Astrocyte of the cerebellum (primary cell): Measurements from ENCODE around the gene SULF2.

ENCODE experiments used
- DNase-seq: peaks from one replicate; pipeline ENCODE4 v3.0.0-alpha.2; 2011; ENCODE audit warnings: low read depth
- H3K4me3 ChIP-seq: 2 replicates; pipeline ENCODE4 v1.5.1; 2011; ENCODE audit warnings: mild to moderate bottlenecking, low read depth, low read length, moderate library complexity
- in situ Hi-C: cut with HindIII; loops from 2 replicates; pipeline ENCODE4 v1.10.0; 2017; ENCODE audit warnings: low sequenced_read_pairs
- TF ChIP-seq, protein P1 (sequence below): IDR thresholded peaks from 2 replicates; pipeline ENCODE4 v1.5.1; 2012; ENCODE audit warnings: low read length, low read depth, moderate library complexity, mild to moderate bottlenecking; ENCODE audit errors: missing control alignments

Gene SULF2

DNA sequence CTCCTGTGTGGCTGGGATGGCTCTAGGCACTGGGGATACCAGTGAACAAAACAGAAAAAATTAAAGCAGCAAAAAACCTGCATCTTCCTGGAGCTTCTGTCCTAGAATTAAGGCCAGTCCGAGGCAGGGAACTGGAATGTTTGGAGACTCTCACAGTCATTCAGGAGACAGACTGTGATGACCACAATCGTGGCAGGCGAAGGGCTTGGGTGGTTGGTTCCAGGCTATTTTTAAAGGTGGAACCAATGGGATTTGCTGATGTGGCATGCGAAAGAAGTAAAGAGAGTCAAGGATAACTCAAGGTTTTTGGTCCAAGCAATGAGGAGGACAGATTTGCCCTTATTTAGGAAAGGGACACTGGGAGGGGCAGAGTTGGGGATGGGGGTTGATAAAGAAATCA lies 66.9 kb downstream of the SULF2 start:
- no peak for DNase-seq
- TF ChIP-seq, protein P1, sequence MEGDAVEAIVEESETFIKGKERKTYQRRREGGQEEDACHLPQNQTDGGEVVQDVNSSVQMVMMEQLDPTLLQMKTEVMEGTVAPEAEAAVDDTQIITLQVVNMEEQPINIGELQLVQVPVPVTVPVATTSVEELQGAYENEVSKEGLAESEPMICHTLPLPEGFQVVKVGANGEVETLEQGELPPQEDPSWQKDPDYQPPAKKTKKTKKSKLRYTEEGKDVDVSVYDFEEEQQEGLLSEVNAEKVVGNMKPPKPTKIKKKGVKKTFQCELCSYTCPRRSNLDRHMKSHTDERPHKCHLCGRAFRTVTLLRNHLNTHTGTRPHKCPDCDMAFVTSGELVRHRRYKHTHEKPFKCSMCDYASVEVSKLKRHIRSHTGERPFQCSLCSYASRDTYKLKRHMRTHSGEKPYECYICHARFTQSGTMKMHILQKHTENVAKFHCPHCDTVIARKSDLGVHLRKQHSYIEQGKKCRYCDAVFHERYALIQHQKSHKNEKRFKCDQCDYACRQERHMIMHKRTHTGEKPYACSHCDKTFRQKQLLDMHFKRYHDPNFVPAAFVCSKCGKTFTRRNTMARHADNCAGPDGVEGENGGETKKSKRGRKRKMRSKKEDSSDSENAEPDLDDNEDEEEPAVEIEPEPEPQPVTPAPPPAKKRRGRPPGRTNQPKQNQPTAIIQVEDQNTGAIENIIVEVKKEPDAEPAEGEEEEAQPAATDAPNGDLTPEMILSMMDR = no peak
- in situ Hi-C loops = no loop called here

DNA sequence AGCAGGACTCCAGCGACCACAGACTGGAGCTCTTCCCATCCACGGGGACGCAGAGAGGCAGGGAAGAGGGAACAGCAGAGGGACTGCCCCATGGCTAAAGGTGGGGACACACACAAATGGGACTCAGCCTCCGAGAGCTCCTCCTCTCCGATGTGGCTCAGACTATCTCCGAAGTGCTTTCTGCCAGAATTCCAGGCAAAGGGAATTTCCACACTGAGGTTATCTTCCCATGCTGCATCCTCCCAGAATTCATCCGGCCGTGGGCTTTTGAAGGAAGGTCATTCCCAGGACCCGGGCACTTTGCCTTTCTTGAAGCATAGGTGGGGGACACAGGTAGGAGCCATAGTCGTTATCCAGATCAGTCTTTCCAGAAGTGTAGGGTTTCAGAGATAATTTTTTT lies 67.9 kb downstream of the SULF2 start:
- DNase-seq = no peak
- TF ChIP-seq, protein P1 = no peak
- no peak overlapping the region for H3K4me3 ChIP-seq
- in situ Hi-C loops = no loop called here

More for the DNA sequence above, 66.9 kb downstream of the SULF2 start:
- H3K4me3 ChIP-seq = no peak overlapping the region

- no peak for DNase-seq
- TF ChIP-seq, protein P1 = no peak
- in situ Hi-C loops = no loop called here
- no peak overlapping the region for H3K4me3 ChIP-seq
Observed at GRCh38 chr20:47713878-47714450, 71.3 kb downstream of the SULF2 start.

DNA sequence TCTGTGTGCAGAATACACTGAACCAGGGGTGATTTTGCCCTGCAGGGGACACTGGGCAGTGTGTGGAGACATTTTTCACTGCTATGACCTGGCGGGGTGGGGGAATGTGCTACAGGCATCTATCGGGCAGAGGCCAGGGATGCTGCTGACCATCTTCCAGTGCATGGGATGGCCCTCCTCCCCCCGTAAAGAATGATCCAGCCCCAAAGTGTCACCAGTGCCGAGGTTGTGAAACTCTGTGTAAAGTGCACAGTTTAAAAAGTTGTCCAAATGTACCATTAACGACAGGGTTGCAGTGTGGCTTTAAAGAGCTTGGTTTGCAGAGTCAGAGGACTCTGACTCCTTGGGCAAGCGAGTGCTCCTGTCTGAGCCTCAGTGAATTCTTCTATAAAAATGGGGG lies 72.1 kb downstream of the SULF2 start:
- DNase-seq = no peak
- no peak overlapping the region for H3K4me3 ChIP-seq
- TF ChIP-seq, protein P1 = no peak
- in situ Hi-C loops = no loop called here

DNA sequence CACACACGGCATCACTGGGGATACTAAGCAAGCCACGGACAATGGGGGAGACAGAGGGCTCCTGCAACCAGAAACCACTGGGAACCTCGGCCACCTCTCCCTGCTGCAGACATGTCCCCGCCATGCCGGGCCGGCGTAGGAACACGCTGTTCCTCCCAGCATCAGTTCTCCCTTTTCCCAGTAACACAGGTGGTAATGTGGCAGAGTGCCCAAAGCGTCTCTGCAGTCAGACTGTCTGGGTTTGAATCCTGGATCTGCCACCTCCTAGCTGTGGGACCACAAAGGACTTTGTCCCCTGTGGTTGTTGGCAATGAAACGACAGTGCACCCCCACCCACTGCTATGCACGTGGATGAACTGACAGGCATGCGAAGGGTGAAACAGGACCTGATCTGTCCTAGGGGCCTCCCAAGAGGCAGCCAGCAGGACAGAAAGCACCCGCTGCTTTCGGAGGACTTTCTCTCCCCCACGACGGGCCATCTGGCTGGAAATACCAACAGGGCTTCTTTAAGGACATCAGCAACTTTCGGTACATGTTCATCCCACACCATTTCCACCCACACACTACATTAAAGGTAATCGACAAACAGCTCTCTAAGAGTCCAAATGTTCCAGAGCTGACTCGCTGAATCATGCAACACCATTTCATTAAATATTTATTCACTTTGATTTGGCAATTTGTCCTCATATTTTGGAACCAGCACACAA lies 74.1 kb downstream of the SULF2 start:
- TF ChIP-seq, protein P1 = no peak
- H3K4me3 ChIP-seq = no peak overlapping the region
- in situ Hi-C loops = no loop called here
- DNase-seq = no peak

DNA sequence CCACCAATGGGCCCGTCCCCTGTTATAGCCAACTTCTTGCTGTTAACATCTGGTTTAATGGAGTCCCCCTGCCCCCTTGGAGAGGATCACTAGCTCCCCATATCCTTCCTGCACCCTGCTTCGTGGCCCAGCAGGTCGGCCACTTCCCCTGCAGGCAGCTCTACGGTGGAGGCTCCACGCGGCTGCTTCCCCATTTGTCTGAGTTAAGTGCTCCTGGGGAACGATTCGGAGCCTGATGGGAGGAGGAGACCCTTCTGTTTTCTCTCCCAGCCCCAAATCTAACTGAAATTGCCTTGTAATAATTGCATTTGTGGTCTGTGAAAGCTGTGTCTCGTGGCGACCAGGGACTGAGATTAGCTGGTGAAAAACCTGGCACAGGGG lies 74.6 kb downstream of the SULF2 start:
- in situ Hi-C loops = no loop called here
- H3K4me3 ChIP-seq = no peak overlapping the region
- DNase-seq = no peak
- TF ChIP-seq, protein P1 = no peak
